HG03342 (cell line): Measurements from ENCODE around the gene CPVL.
"Not testable (repeated sequence)": the region's sequence is repeated elsewhere in the genome, so short reads cannot be mapped to it uniquely, and the experiment has no call there.

Source experiments
- ATAC-seq: cut with Tn5 transposase; IDR thresholded peaks from one replicate; pipeline ENCODE4 v1.9.1; 2021; ENCODE audit warnings: mild to moderate bottlenecking, moderate library complexity; ENCODE audit not compliant: unreplicated experiment

The CPVL gene

GRCh38 chr7:29095631-29096445, 50.5 kb downstream of the CPVL start:
- no peak for ATAC-seq

- not testable (repeated sequence) for ATAC-seq
Measured at GRCh38 chr7:29093091-29093490, 53.2 kb downstream of the CPVL start.

GRCh38 chr7:29091715-29092114, 54.6 kb downstream of the CPVL start:
- ATAC-seq = peak; percentile 95

GRCh38 chr7:29090836-29091601, 55.3 kb downstream of the CPVL start:
- peak; percentile 17 for ATAC-seq

- ATAC-seq = no peak
Measured at GRCh38 chr7:29090151-29090805, 56.1 kb downstream of the CPVL start.

- no peak for ATAC-seq
Measured at GRCh38 chr7:29087840-29088170, 58.5 kb downstream of the CPVL start.

- no peak for ATAC-seq
Measured at GRCh38 chr7:29086545-29086944, 59.8 kb downstream of the CPVL start.

GRCh38 chr7:29084832-29085231, 61.5 kb downstream of the CPVL start:
- peak; percentile 86 for ATAC-seq

- ATAC-seq = no peak
Measured at GRCh38 chr7:29080803-29081202, 65.5 kb downstream of the CPVL start.

- ATAC-seq = no peak
Measured at GRCh38 chr7:29078311-29079260, 67.8 kb downstream of the CPVL start.

GRCh38 chr7:29077854-29078253, 68.5 kb downstream of the CPVL start:
- no peak for ATAC-seq

GRCh38 chr7:29077176-29077575, 69.2 kb downstream of the CPVL start:
- no peak for ATAC-seq

GRCh38 chr7:29076631-29077030, 69.7 kb downstream of the CPVL start:
- no peak for ATAC-seq

- ATAC-seq = no peak
Measured at GRCh38 chr7:29075606-29076005, 70.7 kb downstream of the CPVL start.

- ATAC-seq = no peak
Measured at GRCh38 chr7:29071203-29071874, 75.0 kb downstream of the CPVL start.

- ATAC-seq = no peak
Measured at GRCh38 chr7:29066641-29067040, 79.7 kb downstream of the CPVL start.

GRCh38 chr7:29065181-29065857, 81.0 kb downstream of the CPVL start:
- no peak for ATAC-seq

- ATAC-seq = no peak
Measured at GRCh38 chr7:29063872-29064271, 82.5 kb downstream of the CPVL start.

- ATAC-seq = no peak
Measured at GRCh38 chr7:29063236-29063635, 83.1 kb downstream of the CPVL start.
